T-helper 1 cell treated with Interleukin-12 subunit alpha and Interleukin-12 subunit beta and Interleukin-4 antibody, amounts not matched to agents 30 μg/mL and 1 μg/mL, for 36 hours (primary cell): ENCODE measurements around the gene LYSET.

Experiments
- H3K27ac Mint-ChIP-seq: one replicate; pipeline ENCODE4 v1.8.0; 2021; ENCODE audit warnings: mild to moderate bottlenecking, mixed read lengths
- H3K27me3 Mint-ChIP-seq: one replicate; pipeline ENCODE4 v1.8.0; 2021; ENCODE audit warnings: low read depth, mixed read lengths
- H3K36me3 Mint-ChIP-seq: one replicate; pipeline ENCODE4 v1.8.0; 2021; ENCODE audit warnings: low read depth, mixed read lengths
- H3K4me1 Mint-ChIP-seq: one replicate; pipeline ENCODE4 v1.8.0; 2021; ENCODE audit warnings: low read depth, mixed read lengths
- H3K4me3 Mint-ChIP-seq: one replicate; pipeline ENCODE4 v1.8.0; 2021; ENCODE audit warnings: mild to moderate bottlenecking, moderate library complexity, mixed read lengths
- H3K9me3 Mint-ChIP-seq: one replicate; pipeline ENCODE4 v1.8.0; 2021; ENCODE audit warnings: mixed read lengths

Gene LYSET

DNA sequence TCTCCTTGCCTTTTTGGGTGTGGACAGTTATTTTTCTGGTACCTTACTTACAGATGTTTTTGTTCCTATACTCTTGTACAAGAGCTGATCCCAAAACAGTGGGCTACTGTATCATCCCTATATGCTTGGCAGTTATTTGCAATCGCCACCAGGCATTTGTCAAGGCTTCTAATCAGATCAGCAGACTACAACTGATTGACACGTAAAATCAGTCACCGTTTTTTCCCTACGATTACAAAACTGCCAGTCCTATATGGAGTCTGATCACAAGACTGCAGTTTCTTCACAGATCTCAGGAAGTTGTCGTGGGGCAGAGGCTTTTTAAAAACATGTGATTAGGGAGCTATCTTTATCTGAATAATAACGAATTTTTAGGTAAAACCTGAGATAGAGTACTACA is 1.3 kb downstream of the LYSET start:
- Mint-ChIP-seq H3K4me3 (peak overlapping the region; percentile 51), H3K27me3 (no peaks in the 10 kb centered on the region), H3K9me3 (no peaks in the 10 kb centered on the region), H3K27ac (no peak overlapping the region), H3K36me3 (peaks cover 8% of the 10 kb centered on the region), H3K4me1 (peaks cover 18% of the 10 kb centered on the region)

GRCh38 chr14:93186956-93187355 is 1.8 kb downstream of the LYSET start:
- H3K9me3 Mint-ChIP-seq = no peaks in the 10 kb centered on the region
- H3K4me3 Mint-ChIP-seq = no peak overlapping the region
- H3K27ac Mint-ChIP-seq = no peak overlapping the region
- H3K27me3 Mint-ChIP-seq = no peaks in the 10 kb centered on the region
- peaks cover 4% of the 10 kb centered on the region for H3K36me3 Mint-ChIP-seq
- H3K4me1 Mint-ChIP-seq = peaks cover 18% of the 10 kb centered on the region

- H3K27me3 Mint-ChIP-seq = no peaks in the 10 kb centered on the region
- H3K4me1 Mint-ChIP-seq = no peaks in the 10 kb centered on the region
- no peak overlapping the region for H3K4me3 Mint-ChIP-seq
- H3K9me3 Mint-ChIP-seq = no peaks in the 10 kb centered on the region
- H3K27ac Mint-ChIP-seq = no peak overlapping the region
- H3K36me3 Mint-ChIP-seq = peaks cover 1% of the 10 kb centered on the region
Measured at GRCh38 chr14:93195316-93195999, 10.3 kb downstream of the LYSET start.

- no peak overlapping the region for H3K27ac Mint-ChIP-seq
- H3K9me3 Mint-ChIP-seq = no peaks in the 10 kb centered on the region
- H3K4me3 Mint-ChIP-seq = no peak overlapping the region
- H3K27me3 Mint-ChIP-seq = no peaks in the 10 kb centered on the region
- peaks cover 3% of the 10 kb centered on the region for H3K4me1 Mint-ChIP-seq
- peaks cover 2% of the 10 kb centered on the region for H3K36me3 Mint-ChIP-seq
Measured at GRCh38 chr14:93199031-93199430, 13.9 kb downstream of the LYSET start.

- Mint-ChIP-seq H3K27ac (no peak overlapping the region), H3K27me3 (no peaks in the 10 kb centered on the region), H3K4me3 (no peak overlapping the region), H3K9me3 (no peaks in the 10 kb centered on the region), H3K36me3 (peaks cover 6% of the 10 kb centered on the region), H3K4me1 (peaks cover 11% of the 10 kb centered on the region)
Measured at GRCh38 chr14:93200553-93200952, 15.4 kb downstream of the LYSET start.

DNA sequence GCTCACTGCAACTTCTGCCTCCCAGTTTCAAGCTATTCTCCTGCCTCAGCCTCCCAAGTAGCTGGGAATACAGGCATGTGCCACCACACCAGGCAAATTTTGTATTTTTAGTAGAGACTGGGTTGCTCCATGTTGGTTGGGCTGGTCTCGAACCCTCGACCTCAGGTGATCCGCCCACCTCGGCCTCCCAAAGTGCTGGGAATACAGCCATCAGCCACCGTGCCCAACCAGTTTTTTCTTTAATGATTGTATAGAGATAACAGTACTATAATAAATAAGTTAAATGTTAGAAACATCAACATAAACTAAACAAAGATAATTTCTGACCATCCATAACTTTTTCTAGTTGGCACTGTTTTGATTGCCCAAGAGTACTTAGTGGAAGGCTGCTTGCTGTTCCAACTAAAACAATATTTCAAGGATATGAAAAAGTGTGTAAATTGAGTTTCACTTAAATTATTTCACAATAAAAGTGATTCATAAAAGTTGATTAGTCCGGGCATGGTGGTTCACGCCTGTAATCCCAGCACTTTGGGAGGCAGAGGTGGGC is 16.1 kb downstream of the LYSET start:
- H3K36me3 Mint-ChIP-seq = peaks cover 6% of the 10 kb centered on the region
- H3K27me3 Mint-ChIP-seq = no peaks in the 10 kb centered on the region
- H3K4me3 Mint-ChIP-seq = no peak overlapping the region
- no peak overlapping the region for H3K27ac Mint-ChIP-seq
- H3K4me1 Mint-ChIP-seq = peaks cover 17% of the 10 kb centered on the region
- H3K9me3 Mint-ChIP-seq = no peaks in the 10 kb centered on the region

GRCh38 chr14:93206793-93207467 is 21.8 kb downstream of the LYSET start, which contains the start of the genes GON7 and UBR7:
Gene GON7 (minus strand): TSS chr14:93207065. CDS start chr14:93207037, 28 bp downstream.
Gene UBR7 (plus strand): TSS chr14:93207256. CDS start chr14:93207292, 36 bp downstream.
- Mint-ChIP-seq H3K27ac (peak within 1 kb of the TSS; percentile 93), H3K9me3 (no peaks in the 10 kb centered on the region), H3K27me3 (no peaks in the 10 kb centered on the region), H3K4me1 (peaks cover 27% of the 10 kb centered on the region), H3K36me3 (peaks cover 9% of the 10 kb centered on the region), H3K4me3 (peak within 1 kb of the TSS; percentile 85)

DNA sequence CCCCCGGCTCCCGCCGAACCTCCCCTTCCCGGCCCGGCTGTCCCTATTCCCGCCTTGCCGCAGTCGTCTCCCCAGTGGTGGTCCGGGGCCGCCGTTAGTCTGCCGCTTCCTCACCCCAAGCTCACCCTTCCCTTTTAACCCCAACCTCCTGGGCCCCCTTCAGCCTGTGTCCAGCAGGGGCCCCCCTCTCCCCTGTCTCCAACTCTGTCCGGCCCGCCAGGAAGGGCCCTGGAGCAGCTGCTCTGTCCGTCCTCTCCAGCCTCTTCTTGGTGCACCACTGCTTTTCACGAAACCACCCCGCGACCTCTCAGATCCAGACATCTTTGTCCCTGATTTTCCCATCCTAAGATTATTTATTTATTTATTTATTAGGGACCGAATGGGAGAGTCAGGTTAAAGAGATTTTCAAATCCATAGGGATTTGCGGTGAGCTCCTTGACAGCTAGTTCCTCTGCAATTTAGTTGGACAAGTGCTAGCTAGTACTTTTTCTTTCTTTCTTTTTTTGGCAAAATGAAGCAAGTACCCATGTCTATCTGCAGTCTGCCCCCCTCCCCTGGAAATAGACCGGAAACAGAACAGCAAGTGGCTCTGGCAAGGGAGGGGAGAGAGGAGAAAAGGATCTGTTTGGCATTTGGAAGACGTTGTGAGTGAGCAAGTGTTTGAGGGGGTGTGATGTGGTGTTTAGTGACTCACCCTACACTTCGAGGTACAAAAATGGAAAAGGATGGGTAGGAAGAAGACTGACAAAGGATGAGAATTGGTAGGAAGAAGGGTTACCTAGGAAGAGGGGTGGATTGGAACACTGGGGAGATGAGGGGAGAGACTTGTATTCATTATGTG is 22.6 kb downstream of the LYSET start:
- H3K4me1 Mint-ChIP-seq = peaks cover 24% of the 10 kb centered on the region

DNA sequence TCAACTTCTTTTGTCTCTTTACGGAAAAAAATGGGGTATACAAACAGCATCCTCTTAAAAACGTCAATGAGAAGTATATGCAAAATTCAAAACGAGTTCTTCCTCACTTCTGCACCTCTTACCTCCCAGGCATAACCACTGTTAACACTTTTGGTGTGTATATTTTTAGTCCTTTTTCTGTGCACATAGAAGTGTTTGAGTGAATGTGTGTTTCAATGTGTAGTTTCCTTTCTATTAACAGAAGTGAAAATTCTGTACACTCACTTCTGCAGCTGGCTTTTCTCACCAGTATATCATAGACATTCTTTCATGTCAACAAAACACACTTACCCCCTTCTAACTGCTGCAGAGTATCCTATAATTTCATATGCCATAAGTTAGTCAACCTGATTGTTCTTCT is 27.3 kb downstream of the LYSET start:
- peaks cover 10% of the 10 kb centered on the region for H3K4me1 Mint-ChIP-seq
- no peak overlapping the region for H3K4me3 Mint-ChIP-seq
- H3K9me3 Mint-ChIP-seq = no peaks in the 10 kb centered on the region
- peaks cover 21% of the 10 kb centered on the region for H3K36me3 Mint-ChIP-seq
- H3K27me3 Mint-ChIP-seq = no peaks in the 10 kb centered on the region
- H3K27ac Mint-ChIP-seq = no peak overlapping the region

More for the DNA sequence above, 22.6 kb downstream of the LYSET start:
- H3K9me3 Mint-ChIP-seq = no peaks in the 10 kb centered on the region
- H3K36me3 Mint-ChIP-seq = peaks cover 11% of the 10 kb centered on the region
- peak overlapping the region; percentile 85 for H3K4me3 Mint-ChIP-seq
- H3K27me3 Mint-ChIP-seq = no peaks in the 10 kb centered on the region
- H3K27ac Mint-ChIP-seq = peak overlapping the region; percentile 49

DNA sequence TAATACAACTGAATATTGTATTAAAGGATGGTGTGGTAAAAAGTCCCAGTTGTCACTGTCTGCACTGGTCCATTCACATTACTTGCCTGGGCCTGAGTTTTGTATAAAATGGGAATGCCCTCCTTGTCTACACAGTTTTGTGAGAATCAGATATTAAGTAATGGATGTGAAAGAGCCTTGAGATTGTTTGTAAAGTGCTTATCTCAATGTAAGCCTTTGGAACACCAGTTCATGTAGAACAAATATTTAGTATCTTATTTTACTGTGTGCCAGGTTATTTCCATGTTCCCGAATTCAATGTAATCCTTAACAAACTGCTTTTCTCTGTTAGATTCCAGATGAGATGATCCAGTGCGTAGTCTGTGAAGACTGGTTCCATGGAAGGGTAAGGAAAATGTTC is 29.5 kb downstream of the LYSET start:
- peaks cover 2% of the 10 kb centered on the region for H3K4me1 Mint-ChIP-seq
- H3K27me3 Mint-ChIP-seq = no peaks in the 10 kb centered on the region
- peaks cover 27% of the 10 kb centered on the region for H3K36me3 Mint-ChIP-seq
- no peaks in the 10 kb centered on the region for H3K9me3 Mint-ChIP-seq
- no peak overlapping the region for H3K27ac Mint-ChIP-seq
- no peak overlapping the region for H3K4me3 Mint-ChIP-seq

GRCh38 chr14:93219103-93219726 is 34.1 kb downstream of the LYSET start:
- Mint-ChIP-seq H3K9me3 (no peaks in the 10 kb centered on the region), H3K27me3 (no peaks in the 10 kb centered on the region), H3K4me3 (no peak overlapping the region), H3K36me3 (peaks cover 31% of the 10 kb centered on the region), H3K4me1 (no peaks in the 10 kb centered on the region), H3K27ac (no peak overlapping the region)

GRCh38 chr14:93220509-93220908 is 35.4 kb downstream of the LYSET start:
- H3K9me3 Mint-ChIP-seq = no peaks in the 10 kb centered on the region
- no peak overlapping the region for H3K27ac Mint-ChIP-seq
- peaks cover 31% of the 10 kb centered on the region for H3K36me3 Mint-ChIP-seq
- H3K4me1 Mint-ChIP-seq = no peaks in the 10 kb centered on the region
- no peak overlapping the region for H3K4me3 Mint-ChIP-seq
- no peaks in the 10 kb centered on the region for H3K27me3 Mint-ChIP-seq

DNA sequence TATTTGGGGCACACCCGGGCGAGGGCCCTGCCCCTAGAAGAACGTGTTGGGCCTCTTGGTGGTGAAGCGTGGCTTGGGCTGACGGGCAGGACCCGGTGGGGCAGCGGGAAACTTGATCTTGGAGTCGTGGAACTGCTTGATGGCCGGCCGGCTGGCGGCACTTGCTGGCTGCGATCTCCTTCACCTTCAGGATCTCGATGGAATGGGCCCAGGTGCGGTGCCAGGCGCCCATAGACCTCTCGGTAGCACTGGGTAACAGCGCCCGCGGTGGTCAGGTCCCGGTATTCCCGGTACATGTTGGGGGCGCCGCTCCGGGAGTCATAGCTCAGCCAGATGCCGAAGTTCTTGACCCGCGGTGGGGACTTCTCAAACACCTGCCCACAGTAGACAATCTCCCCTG is 38.4 kb downstream of the LYSET start:
- Mint-ChIP-seq H3K36me3 (peaks cover 36% of the 10 kb centered on the region), H3K4me3 (no peak overlapping the region), H3K4me1 (no peaks in the 10 kb centered on the region), H3K27ac (no peak overlapping the region), H3K9me3 (no peaks in the 10 kb centered on the region), H3K27me3 (no peaks in the 10 kb centered on the region)

GRCh38 chr14:93228550-93228949 is 43.4 kb downstream of the LYSET start:
- Mint-ChIP-seq H3K9me3 (no peaks in the 10 kb centered on the region), H3K36me3 (peaks cover 21% of the 10 kb centered on the region), H3K4me3 (no peak overlapping the region), H3K4me1 (peaks cover 6% of the 10 kb centered on the region), H3K27ac (no peak overlapping the region), H3K27me3 (peaks cover 3% of the 10 kb centered on the region)
